ENCODE results near the gene ADGRV1. TPM values are rescaled to one million over a fixed set of nuclear protein-coding genes. Genes with fewer than 3 reads are reported as not detected.

ADGRV1 gene
- total and polyA plus RNA-seq, 2 donors (not counting 3 experiments of a cell fraction or from before 2014, with no cell fraction given) = 0.11 to 0.55 TPM

GRCh38 chr5:91007251-91007650, 448.7 kb downstream of the ADGRV1 start:
- TF ChIP-seq MYC (IDR thresholded peaks at IDR 0.05; ENCODE audit: low read depth, low read length) (no peak), EZH2 (IDR thresholded peaks at IDR 0.05; ENCODE audit: borderline replicate concordance, low read depth, low read length, severe bottlenecking) (no peak), POLR2AphosphoS5 (IDR thresholded peaks at IDR 0.05; ENCODE audit: insufficient read depth, low read depth, low read length) (no peak), POLR2A (IDR thresholded peaks at IDR 0.05; ENCODE audit: low read depth, low read length) (no peak), JUN (IDR thresholded peaks at IDR 0.05; ENCODE audit: borderline replicate concordance, insufficient read depth, insufficient read length, low read depth) (no peak), MAX (IDR thresholded peaks at IDR 0.05; ENCODE audit: insufficient read depth, insufficient read length) (no peak), GATA2 (IDR thresholded peaks at IDR 0.05; ENCODE audit: insufficient read depth, insufficient read length, low read depth, low read length) (no peak), CTCF (IDR thresholded peaks at IDR 0.05; ENCODE audit: extremely low read depth in 1 of 2, insufficient read depth in 1 of 2, low read depth in 1 of 2, low read length in 2 of 2) (no peak), FOS (IDR thresholded peaks at IDR 0.05; ENCODE audit: borderline replicate concordance, insufficient read depth, low read length) (no peak)
- no peak for FAIRE-seq
- ChIA-PET CTCF (no interaction called here), POLR2A (no interaction called here)
- Histone ChIP-seq H3K4me1 (ENCODE audit: control insufficient read depth, extremely low read depth, insufficient read depth, low read length) (no peaks in the 10 kb centered on the region), H3K9me1 (replicated peaks; ENCODE audit: control insufficient read depth, extremely low read depth, insufficient read depth, low read length) (no peaks in the 10 kb centered on the region), H3K27me3 (ENCODE audit: control insufficient read depth in 2 of 2, insufficient read depth in 2 of 2, low read length in 2 of 2) (no peaks in the 10 kb centered on the region), H3K36me3 (ENCODE audit: control insufficient read depth in 2 of 2, extremely low read depth in 1 of 2, insufficient read depth in 2 of 2, low read length in 2 of 2) (no peaks in the 10 kb centered on the region), H2AFZ (ENCODE audit: low read depth, low read length) (no peak overlapping the region), H3K4me3 (replicated peaks in 1 of 3; ENCODE audit: insufficient read depth in 1 of 3, low read depth in 1 of 3, low read length in 3 of 3) (no peak overlapping the region), H4K20me1 (replicated peaks; ENCODE audit: control insufficient read depth, extremely low read depth, insufficient read depth, low read length) (no peaks in the 10 kb centered on the region), H3K9me3 (replicated peaks; ENCODE audit: control insufficient read depth, insufficient read depth, low read length) (no peaks in the 10 kb centered on the region), H3K27ac (ENCODE audit: insufficient read depth, low read depth, low read length) (no peak overlapping the region), H3K4me2 (ENCODE audit: insufficient read depth, low read length) (no peak overlapping the region), H3K79me2 (ENCODE audit: control insufficient read depth, insufficient read depth, low read length) (no peaks in the 10 kb centered on the region), H3K9ac (replicated peaks; ENCODE audit: extremely low read depth, insufficient read depth, low read length) (no peak overlapping the region)
- intact Hi-C loops (cut with micrococcal nuclease) = no loop called here
- no TSS peak for BruUV-seq (replicated peaks)
- DNase-seq (ENCODE audit: low read depth, low spot score) = no peak
- dilution Hi-C loops (cut with MboI; ENCODE audit: extremely low pct_ligation_motif_present, low sequenced_read_pairs) = no loop called here
